Left lung (tissue), 10 donors: ENCODE results near the gene HS3ST5. TPM values are rescaled to one million over a fixed set of nuclear protein-coding genes. Genes with fewer than 3 reads are reported as not detected.
A peak's percentile ranks its signal among the peaks of the same experiment; 100 is the strongest.

Experiments used
- ATAC-seq: fragments of 200-7000 bp; cut with Tn5 transposase; one replicate; pipeline ENCODE4 v1.9.1; 2020; ENCODE audit warnings: moderate library complexity
- DNase-seq, 4 donors: peaks; one replicate each; pipeline ENCODE4 v3.0.0-alpha.2; 2013 to 2020
- H3K27ac ChIP-seq, 2 donors: fragments of 200-600 bp; sonication (generic) in 1 of 2; one replicate each; pipeline versions ENCODE4 v1.5.0 to v1.8.0; 2020 to 2021
- H3K27me3 ChIP-seq, 2 donors: fragments of 200-600 bp; sonication (generic) in 1 of 2; one replicate each; pipeline versions ENCODE4 v1.5.0 to v1.8.0; 2020 to 2021
- H3K36me3 ChIP-seq, 2 donors: fragments of 200-600 bp; sonication (generic) in 1 of 2; one replicate each; pipeline versions ENCODE4 v1.5.0 to v1.8.0; 2020 to 2021
- H3K4me1 ChIP-seq, 2 donors: fragments of 200-600 bp; one replicate each; pipeline ENCODE4 v1.8.0; 2021
- H3K4me3 ChIP-seq, 2 donors: fragments of 200-600 bp; sonication (generic) in 1 of 2; one replicate each; pipeline versions ENCODE4 v1.5.0 to v1.8.0; 2020 to 2021; ENCODE audit warnings: mild to moderate bottlenecking in 1 of 2
- H3K9me3 ChIP-seq, 2 donors: fragments of 200-600 bp; sonication (generic) in 1 of 2; one replicate each; pipeline versions ENCODE4 v1.5.0 to v1.8.0; 2020 to 2021
- intact Hi-C, 2 donors: fragments of 100-400 bp; cut with DNase I; formaldehyde crosslinking; loops; one replicate each; pipeline versions ENCODE4 v1.11.2 to v1.14.2; 2022
- polyA plus RNA-seq, 6 donors: library from polyadenylated mRNA; unstranded; fragments of 120-200 nt; gene quantifications; one replicate each; pipeline ENCODE4 v1.2.1, GENCODE V29; 2013; ENCODE audit not compliant: insufficient read length in 6 of 6
- total RNA-seq, 2 donors: library from RNA; stranded (reverse); fragmentation: NEBNext Ultra II Directional; extraction: Animal tissue kit (Norgen Biotek cat#: 25700); gene quantifications; one replicate each; pipeline ENCODE4 v1.2.1, GENCODE V29; 2021
- TF ChIP-seq, protein P1 (sequence below), 2 donors: fragments of 200-600 bp; sonication (generic) in 1 of 2; IDR thresholded peaks; one replicate each; pipeline versions ENCODE4 v1.5.0 to v1.8.0; 2021; ENCODE audit warnings: antibody characterized with exemption in 2 of 2
- donor health status: DM: no; HTN: yes; CAD: no.
- donor health status: DM: no; HTN: no; CAD: no.

The HS3ST5 gene
- total and polyA plus RNA-seq, 8 donors: 0.06 to 0.33 (median 0.18) TPM; not detected in 1

DNA sequence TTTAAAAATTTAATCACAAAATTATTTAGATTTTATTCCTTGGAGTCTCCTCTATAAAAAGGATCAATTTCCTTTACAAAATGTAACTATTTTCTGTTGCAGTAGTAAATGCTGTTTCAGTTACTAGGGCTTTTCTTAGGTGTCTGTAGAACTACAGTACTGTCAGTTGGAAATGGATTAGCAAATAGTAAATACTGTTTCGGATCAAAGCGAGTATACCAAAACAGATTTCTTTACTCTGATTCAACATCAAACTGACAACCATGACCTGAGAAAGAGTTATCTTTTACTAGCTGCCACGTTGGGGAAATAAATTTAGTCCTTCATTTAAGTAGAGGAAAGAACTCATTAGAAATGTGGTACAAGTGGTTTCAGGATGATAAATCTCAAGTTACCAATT, 172.5 kb downstream of the HS3ST5 start:
- Histone ChIP-seq H3K9me3 (no peaks in the 10 kb centered on the region), H3K4me1 (no peaks in the 10 kb centered on the region), H3K36me3 (no peaks in the 10 kb centered on the region), H3K27me3 (no peaks in the 10 kb centered on the region), H3K27ac (no peak overlapping the region), H3K4me3 (no peak overlapping the region)
- TF ChIP-seq, protein P1, sequence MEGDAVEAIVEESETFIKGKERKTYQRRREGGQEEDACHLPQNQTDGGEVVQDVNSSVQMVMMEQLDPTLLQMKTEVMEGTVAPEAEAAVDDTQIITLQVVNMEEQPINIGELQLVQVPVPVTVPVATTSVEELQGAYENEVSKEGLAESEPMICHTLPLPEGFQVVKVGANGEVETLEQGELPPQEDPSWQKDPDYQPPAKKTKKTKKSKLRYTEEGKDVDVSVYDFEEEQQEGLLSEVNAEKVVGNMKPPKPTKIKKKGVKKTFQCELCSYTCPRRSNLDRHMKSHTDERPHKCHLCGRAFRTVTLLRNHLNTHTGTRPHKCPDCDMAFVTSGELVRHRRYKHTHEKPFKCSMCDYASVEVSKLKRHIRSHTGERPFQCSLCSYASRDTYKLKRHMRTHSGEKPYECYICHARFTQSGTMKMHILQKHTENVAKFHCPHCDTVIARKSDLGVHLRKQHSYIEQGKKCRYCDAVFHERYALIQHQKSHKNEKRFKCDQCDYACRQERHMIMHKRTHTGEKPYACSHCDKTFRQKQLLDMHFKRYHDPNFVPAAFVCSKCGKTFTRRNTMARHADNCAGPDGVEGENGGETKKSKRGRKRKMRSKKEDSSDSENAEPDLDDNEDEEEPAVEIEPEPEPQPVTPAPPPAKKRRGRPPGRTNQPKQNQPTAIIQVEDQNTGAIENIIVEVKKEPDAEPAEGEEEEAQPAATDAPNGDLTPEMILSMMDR (IDR thresholded peaks at IDR 0.05): no peak
- no peak for ATAC-seq
- no peak for DNase-seq
- intact Hi-C loops: no loop called here

DNA sequence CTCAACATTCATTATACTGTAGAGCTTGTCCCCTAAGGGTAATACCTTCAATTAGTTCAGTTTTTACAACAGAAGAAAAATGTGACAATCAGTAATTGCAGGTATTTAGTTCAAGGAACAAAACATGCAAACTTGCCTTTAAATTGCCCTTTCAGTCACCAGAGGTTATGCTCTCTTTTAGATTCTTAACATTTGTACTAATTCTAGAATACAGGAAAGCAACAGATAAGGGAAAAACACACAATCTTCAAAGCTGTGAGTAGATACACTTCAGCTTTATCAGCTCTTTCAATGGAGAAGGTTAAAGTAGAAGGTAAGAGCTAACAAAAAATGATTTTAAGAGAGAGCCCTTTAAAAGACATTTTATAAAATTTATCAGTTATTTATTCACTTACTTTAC, 173.1 kb downstream of the HS3ST5 start:
- Histone ChIP-seq H3K27me3 (no peaks in the 10 kb centered on the region), H3K4me3 (no peak overlapping the region), H3K27ac (no peak overlapping the region), H3K9me3 (no peaks in the 10 kb centered on the region), H3K36me3 (no peaks in the 10 kb centered on the region), H3K4me1 (no peaks in the 10 kb centered on the region)
- DNase-seq (no peak), ATAC-seq (peak; percentile 19)
- intact Hi-C loops: loop anchor here in 1 of 2 donors (10.0 kb wide), 1 partner anchor 725 kb away; no protein-coding TSS in a partner anchor
- TF ChIP-seq, protein P1 (IDR thresholded peaks at IDR 0.05): no peak

DNA sequence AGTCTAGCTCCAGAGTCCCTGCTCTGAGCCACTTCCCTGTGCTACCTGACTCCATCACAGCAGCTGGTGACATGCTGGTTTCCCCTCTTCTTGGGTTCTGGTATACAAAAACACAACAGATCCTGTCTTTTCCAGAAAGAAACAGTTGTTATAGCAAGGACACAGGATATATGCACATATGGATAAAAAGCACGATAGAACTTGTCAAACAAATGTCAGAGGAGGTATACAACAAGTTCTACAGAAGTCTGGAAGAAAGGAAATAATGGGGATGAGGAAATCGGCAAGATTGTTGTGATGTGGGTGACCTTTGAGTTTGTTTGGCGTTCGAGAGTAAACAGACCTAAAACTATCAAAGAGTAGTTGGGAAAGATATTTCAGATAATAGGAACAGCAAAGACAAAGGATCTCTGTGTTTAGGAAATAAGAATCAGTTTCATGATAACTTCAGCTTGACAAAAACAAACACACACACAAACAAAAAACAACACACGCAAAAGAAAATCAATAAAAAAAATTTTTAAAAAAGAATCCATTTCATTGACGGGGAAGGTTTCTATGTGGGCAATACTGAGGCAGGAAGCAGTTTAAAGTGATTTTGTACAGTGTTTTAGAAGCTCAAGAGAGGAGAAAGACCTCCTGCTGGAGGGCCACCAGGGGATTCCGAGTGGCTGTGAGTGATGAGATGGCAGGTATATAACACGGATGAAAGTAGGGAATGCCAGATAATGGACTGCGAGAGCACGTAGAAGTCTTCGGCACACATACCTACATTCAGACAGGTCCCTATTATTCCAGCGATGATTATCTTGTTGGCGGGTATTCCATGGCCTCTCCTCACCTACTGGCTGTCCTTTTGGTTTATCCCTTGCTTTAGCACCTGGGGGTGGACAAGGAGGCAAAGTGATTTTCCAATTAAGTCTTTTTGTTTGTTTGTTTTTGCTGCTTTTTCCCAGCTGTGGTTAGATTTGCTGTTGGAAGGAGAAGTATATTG, 174.9 kb downstream of the HS3ST5 start:
- Histone ChIP-seq H3K27ac (no peak overlapping the region), H3K4me3 (no peak overlapping the region), H3K9me3 (no peaks in the 10 kb centered on the region), H3K4me1 (no peaks in the 10 kb centered on the region), H3K27me3 (no peaks in the 10 kb centered on the region), H3K36me3 (no peaks in the 10 kb centered on the region)
- DNase-seq (no peak), ATAC-seq (no peak)
- TF ChIP-seq, protein P1 (IDR thresholded peaks at IDR 0.05): no peak
- intact Hi-C loops: loop anchor here in 1 of 2 donors (10.0 kb wide), 1 partner anchor 727 kb away; no protein-coding TSS in a partner anchor

DNA sequence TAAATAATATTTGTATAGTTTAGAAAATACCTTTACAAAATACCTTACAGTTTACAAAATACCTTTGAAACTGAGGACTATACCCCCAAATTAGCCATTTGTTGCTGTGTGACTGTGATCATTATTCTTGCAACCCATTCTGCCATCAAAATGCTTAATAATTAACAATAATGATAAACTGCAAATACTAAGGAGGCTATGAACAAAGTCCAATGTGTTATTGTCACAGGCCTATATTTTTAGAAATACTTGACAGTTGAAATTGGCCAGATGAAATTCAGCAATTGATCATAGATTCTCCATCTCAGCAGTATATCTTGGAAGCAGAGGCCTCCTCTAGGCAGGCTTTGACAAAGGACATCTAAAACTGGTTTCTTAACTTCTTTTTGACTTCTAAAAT, 178.6 kb downstream of the HS3ST5 start:
- H3K4me3 ChIP-seq: no peak overlapping the region
- no peaks in the 10 kb centered on the region for H3K36me3 ChIP-seq
- no peaks in the 10 kb centered on the region for H3K9me3 ChIP-seq
- intact Hi-C loops: loop anchor here in 1 of 2 donors (10.0 kb wide), 1 partner anchor 731 kb away; no protein-coding TSS in a partner anchor
- TF ChIP-seq, protein P1 (IDR thresholded peaks at IDR 0.05): no peak
- DNase-seq: no peak
- no peaks in the 10 kb centered on the region for H3K4me1 ChIP-seq
- H3K27me3 ChIP-seq: no peaks in the 10 kb centered on the region
- ATAC-seq: no peak
- H3K27ac ChIP-seq: no peak overlapping the region

DNA sequence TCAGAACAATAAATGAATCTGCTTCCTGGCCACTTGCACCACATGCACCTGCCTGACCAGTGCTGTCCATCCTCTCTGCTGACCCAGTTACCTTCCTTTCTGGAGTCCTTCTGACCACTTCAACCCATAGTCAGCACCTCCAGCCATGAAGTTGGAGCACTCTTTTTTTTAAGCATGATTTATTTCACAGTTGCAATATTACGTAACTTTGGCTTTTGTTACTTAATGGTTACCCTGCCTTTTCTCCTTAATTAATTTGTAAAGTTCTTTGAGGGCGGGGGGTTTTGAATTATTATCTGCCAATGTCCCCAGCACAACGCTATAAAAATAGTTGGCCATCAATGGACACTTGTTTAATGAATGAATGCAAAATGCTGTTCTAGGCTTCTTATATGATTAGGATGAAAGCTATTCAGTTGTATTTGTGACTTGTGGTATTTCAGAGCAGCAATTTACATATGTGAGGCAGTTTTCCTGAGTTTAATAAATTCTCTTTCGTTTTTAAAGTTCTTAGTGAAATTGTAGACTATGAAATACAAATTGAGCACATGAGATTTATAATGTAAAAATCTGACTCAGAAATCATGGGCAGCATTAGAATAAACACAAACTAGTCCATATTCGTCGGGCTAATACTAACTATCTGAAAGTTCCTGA, 180.0 kb downstream of the HS3ST5 start:
- TF ChIP-seq, protein P1 (IDR thresholded peaks at IDR 0.05): no peak
- H3K4me1 ChIP-seq: no peaks in the 10 kb centered on the region
- intact Hi-C loops: loop anchor here in 1 of 2 donors (10.0 kb wide), 1 partner anchor 732 kb away; no protein-coding TSS in a partner anchor
- no peak for ATAC-seq
- no peaks in the 10 kb centered on the region for H3K9me3 ChIP-seq
- no peak for DNase-seq
- no peaks in the 10 kb centered on the region for H3K27me3 ChIP-seq
- no peak overlapping the region for H3K4me3 ChIP-seq
- no peaks in the 10 kb centered on the region for H3K36me3 ChIP-seq
- H3K27ac ChIP-seq: no peak overlapping the region
